Pons (tissue), 1 donor: ENCODE measurements around the gene TRIM25.
A peak's percentile ranks its signal among the peaks of the same experiment; 100 is the strongest.

Source experiments
- DNase-seq: peaks from one replicate; pipeline ENCODE4 v3.0.0-alpha.2; 2016; ENCODE audit warnings: low spot score

Gene TRIM25

GRCh38 chr17:56894859-56895455, 18.9 kb downstream of the TRIM25 start:
- no peak for DNase-seq

- no peak for DNase-seq
Observed at GRCh38 chr17:56893503-56893902, 20.3 kb downstream of the TRIM25 start.

- DNase-seq: no peak
Observed at GRCh38 chr17:56892333-56892732, 21.5 kb downstream of the TRIM25 start.

GRCh38 chr17:56891751-56892150, 22.1 kb downstream of the TRIM25 start:
- DNase-seq: no peak

GRCh38 chr17:56890906-56891674, 22.8 kb downstream of the TRIM25 start:
- no peak for DNase-seq

GRCh38 chr17:56890390-56890789, 23.5 kb downstream of the TRIM25 start:
- no peak for DNase-seq

- DNase-seq: no peak
Observed at GRCh38 chr17:56887552-56888467, 26.0 kb downstream of the TRIM25 start.

GRCh38 chr17:56887105-56887504, 26.7 kb downstream of the TRIM25 start:
- DNase-seq: no peak

- no peak for DNase-seq
Observed at GRCh38 chr17:56886288-56886731, 27.5 kb downstream of the TRIM25 start.

- DNase-seq: no peak
Observed at GRCh38 chr17:56885312-56885657, 28.6 kb downstream of the TRIM25 start.

- DNase-seq: no peak
Observed at GRCh38 chr17:56884483-56885311, 29.2 kb downstream of the TRIM25 start.

- no peak for DNase-seq
Observed at GRCh38 chr17:56883616-56884015, 30.2 kb downstream of the TRIM25 start.

GRCh38 chr17:56881685-56882295, 32.1 kb downstream of the TRIM25 start:
- no peak for DNase-seq

- DNase-seq: no peak
Observed at GRCh38 chr17:56880571-56880970, 33.3 kb downstream of the TRIM25 start.

- DNase-seq: peak; percentile 45
Observed at GRCh38 chr17:56880133-56880532, 33.7 kb downstream of the TRIM25 start.

GRCh38 chr17:56879280-56879679, 34.6 kb downstream of the TRIM25 start:
- no peak for DNase-seq

GRCh38 chr17:56876766-56877179, 37.1 kb downstream of the TRIM25 start:
- DNase-seq: no peak

- DNase-seq: no peak
Observed at GRCh38 chr17:56870081-56870651, 43.7 kb downstream of the TRIM25 start.

GRCh38 chr17:56868716-56869115, 45.1 kb downstream of the TRIM25 start:
- DNase-seq: no peak

- no peak for DNase-seq
Observed at GRCh38 chr17:56867948-56868376, 45.9 kb downstream of the TRIM25 start.

GRCh38 chr17:56866496-56866895, 47.4 kb downstream of the TRIM25 start:
- DNase-seq: no peak
